Activated CD8-positive, alpha-beta memory T cell treated with anti-CD3 and anti-CD28 coated beads, Interleukin-2, amount 10 ng/mL, durations not matched to agents 7 days and 5 days (primary cell): ENCODE data around the gene MEX3A. TPM values are rescaled to one million over a fixed set of nuclear protein-coding genes. Genes with fewer than 3 reads are reported as not detected.

ENCODE experiments used
- ATAC-seq: fragments of 150-1000 bp; cut with Tn5 transposase; one replicate; pipeline ENCODE4 v1.10.0; 2021; ENCODE audit warnings: moderate library complexity
- CTCF ChIA-PET: fragments of 350-600 bp; sonication (Branson Sonifier 250); formaldehyde crosslinking; loops from one replicate; lab custom pipeline; 2021; ENCODE audit warnings: antibody characterized with exemption; lab: Charles Lee
- DNase-seq: peaks from one replicate; pipeline ENCODE4 v3.0.0-alpha.2; 2020
- H3K27ac Mint-ChIP-seq: one replicate; pipeline ENCODE4 v1.8.0; 2021; ENCODE audit warnings: mild to moderate bottlenecking, mixed read lengths
- H3K27me3 Mint-ChIP-seq: one replicate; pipeline ENCODE4 v1.8.0; 2021; ENCODE audit warnings: mixed read lengths
- H3K36me3 Mint-ChIP-seq: one replicate; pipeline ENCODE4 v1.8.0; 2021; ENCODE audit warnings: mild to moderate bottlenecking, mixed read lengths
- H3K4me1 Mint-ChIP-seq: one replicate; pipeline ENCODE4 v1.8.0; 2021; ENCODE audit warnings: mixed read lengths
- H3K4me3 Mint-ChIP-seq: one replicate; pipeline ENCODE4 v1.8.0; 2021; ENCODE audit warnings: mild to moderate bottlenecking, moderate library complexity, mixed read lengths
- H3K9me3 Mint-ChIP-seq: one replicate; pipeline ENCODE4 v1.8.0; 2022; ENCODE audit warnings: low read depth, mixed read lengths
- total RNA-seq, 2 experiments: library from RNA; stranded (reverse); gene quantifications; one replicate each; pipeline ENCODE4 v1.2.3, GENCODE V29; 2021

MEX3A gene
- total RNA-seq, 2 experiments from 2014 or later = 0.06 to 0.56 TPM

DNA sequence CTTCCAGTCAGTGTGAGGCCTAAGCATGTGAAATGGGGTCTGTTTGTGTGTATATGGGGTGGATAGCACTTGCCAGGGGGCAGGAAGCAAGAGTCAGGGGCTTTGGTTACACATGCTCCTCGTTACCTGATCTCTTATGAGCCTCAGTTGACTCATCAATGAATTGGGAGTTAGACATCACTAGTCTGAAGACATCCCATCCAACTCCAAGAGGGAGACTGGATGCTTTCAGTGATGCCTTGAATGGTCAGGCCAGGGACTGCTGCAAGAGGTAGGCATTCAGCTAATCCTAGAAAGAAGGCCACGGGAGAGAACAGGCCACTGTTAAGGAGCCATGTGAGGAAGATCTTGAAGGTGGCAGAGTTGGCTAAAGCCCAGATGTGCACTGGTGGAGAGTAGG is 15.0 kb downstream of the MEX3A start:
- no peak overlapping the region for H3K27ac Mint-ChIP-seq
- peaks cover 18% of the 10 kb centered on the region for H3K4me1 Mint-ChIP-seq
- DNase-seq = no peak
- peaks cover 9% of the 10 kb centered on the region for H3K27me3 Mint-ChIP-seq
- H3K4me3 Mint-ChIP-seq = no peak overlapping the region
- no peaks in the 10 kb centered on the region for H3K36me3 Mint-ChIP-seq
- no peaks in the 10 kb centered on the region for H3K9me3 Mint-ChIP-seq
- ATAC-seq = no peak
- CTCF ChIA-PET = interaction anchor here (0.8 to 3.9 kb wide), 13 partner anchors 10 to 179 kb away, joined by 3 to 24 read pairs (median 5); partner anchors contain the start of genes KHDC4, LAMTOR2 and UBQLN4

DNA sequence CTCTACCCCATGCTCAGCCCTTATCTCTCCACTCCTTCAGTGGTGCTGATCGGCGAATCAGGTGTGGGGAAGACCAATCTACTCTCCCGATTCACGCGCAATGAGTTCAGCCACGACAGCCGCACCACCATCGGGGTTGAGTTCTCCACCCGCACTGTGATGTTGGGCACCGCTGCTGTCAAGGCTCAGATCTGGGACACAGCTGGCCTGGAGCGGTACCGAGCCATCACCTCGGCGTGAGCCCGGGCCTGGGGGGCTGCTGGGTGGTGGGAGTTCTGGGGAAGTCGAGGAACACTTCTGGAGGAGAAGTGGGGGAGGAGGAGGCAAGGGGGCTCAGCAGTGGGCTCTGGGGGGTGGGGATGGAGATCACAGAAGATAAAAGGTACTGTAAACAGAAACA is 16.4 kb downstream of the MEX3A start:
- H3K4me3 Mint-ChIP-seq = no peak overlapping the region
- no peaks in the 10 kb centered on the region for H3K36me3 Mint-ChIP-seq
- H3K27me3 Mint-ChIP-seq = no peaks in the 10 kb centered on the region
- DNase-seq (no peak), ATAC-seq (no peak)
- no peak overlapping the region for H3K27ac Mint-ChIP-seq
- peaks cover 18% of the 10 kb centered on the region for H3K4me1 Mint-ChIP-seq
- CTCF ChIA-PET = interaction anchor here (0.6 to 3.9 kb wide), 52 partner anchors 8 to 815 kb away, joined by 3 to 24 read pairs (median 5); partner anchors contain the start of genes ARHGEF2, KHDC4, LAMTOR2 and LMNA
- H3K9me3 Mint-ChIP-seq = no peaks in the 10 kb centered on the region

DNA sequence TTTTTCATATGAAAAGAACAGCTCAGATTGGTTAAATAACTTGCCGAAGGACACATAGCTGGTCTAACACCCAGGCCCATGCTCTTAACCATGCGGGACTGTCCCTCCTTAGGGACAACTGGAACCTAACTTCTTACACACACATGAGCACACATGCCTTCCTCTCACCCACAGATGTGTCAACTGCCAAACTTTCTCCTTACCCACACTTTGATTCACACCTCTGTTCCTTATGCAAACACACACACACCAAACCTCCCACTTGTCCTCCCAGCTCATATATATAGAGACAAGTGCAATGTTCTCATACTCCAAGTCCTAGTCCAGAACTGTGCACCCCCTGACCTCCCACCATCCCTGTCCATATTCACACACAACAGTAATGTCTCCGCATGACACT is 17.1 kb downstream of the MEX3A start:
- DNase-seq (no peak), ATAC-seq (no peak)
- CTCF ChIA-PET = interaction anchor here (1.2 to 3.9 kb wide), 13 partner anchors 17 to 320 kb away, joined by 3 to 22 read pairs (median 9); partner anchors contain the start of genes KHDC4, LMNA, MEX3A and SSR2
- Mint-ChIP-seq H3K4me1 (peaks cover 18% of the 10 kb centered on the region), H3K4me3 (no peak overlapping the region), H3K27me3 (no peaks in the 10 kb centered on the region), H3K9me3 (no peaks in the 10 kb centered on the region), H3K27ac (peak overlapping the region; percentile 2), H3K36me3 (no peaks in the 10 kb centered on the region)

DNA sequence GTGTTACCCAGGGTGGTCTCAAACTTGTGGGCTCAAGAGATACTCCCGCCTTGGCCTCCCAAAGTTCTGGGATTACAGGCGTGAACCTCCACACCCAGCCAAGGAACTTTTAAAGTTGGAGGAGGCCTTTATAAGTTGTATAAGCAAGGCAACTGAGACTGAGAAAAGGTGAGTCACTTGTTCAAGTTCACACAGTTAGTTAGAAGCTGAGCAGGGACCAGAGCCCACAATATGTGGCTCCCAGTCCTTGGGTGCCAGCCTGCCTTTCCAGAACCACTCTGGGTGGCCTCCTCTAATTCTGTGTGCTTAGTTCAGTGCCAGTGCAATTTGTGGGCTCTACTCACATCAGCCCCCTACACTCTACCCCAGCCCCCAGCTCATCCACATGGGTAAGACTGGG is 17.6 kb downstream of the MEX3A start:
- DNase-seq (no peak), ATAC-seq (no peak)
- H3K9me3 Mint-ChIP-seq = no peaks in the 10 kb centered on the region
- CTCF ChIA-PET = interaction anchor here (0.9 to 3.9 kb wide), 7 partner anchors 18 to 127 kb away, joined by 3 to 22 read pairs (median 4); partner anchors contain the start of genes MEX3A and SSR2
- H3K27ac Mint-ChIP-seq = no peak overlapping the region
- H3K4me1 Mint-ChIP-seq = peaks cover 18% of the 10 kb centered on the region
- H3K27me3 Mint-ChIP-seq = no peaks in the 10 kb centered on the region
- H3K36me3 Mint-ChIP-seq = no peaks in the 10 kb centered on the region
- no peak overlapping the region for H3K4me3 Mint-ChIP-seq

DNA sequence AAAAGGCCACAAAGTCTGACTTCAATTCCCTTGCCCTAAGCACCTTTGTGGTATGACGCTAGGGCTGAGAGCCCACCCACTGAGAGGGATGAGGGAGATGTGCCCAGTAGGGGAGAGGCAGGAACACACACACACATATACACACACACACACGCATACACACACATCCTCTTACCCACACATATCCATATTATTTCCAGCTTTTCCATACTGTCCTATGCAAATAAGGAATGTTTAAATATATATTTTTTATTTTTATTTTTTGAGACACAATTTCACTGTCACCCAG is 18.3 kb downstream of the MEX3A start:
- no peaks in the 10 kb centered on the region for H3K36me3 Mint-ChIP-seq
- DNase-seq (no peak), ATAC-seq (no peak)
- H3K27me3 Mint-ChIP-seq = no peaks in the 10 kb centered on the region
- H3K9me3 Mint-ChIP-seq = no peaks in the 10 kb centered on the region
- CTCF ChIA-PET = interaction anchor here (0.9 to 3.1 kb wide), 5 partner anchors 28 to 118 kb away, joined by 3 to 22 read pairs (median 3); partner anchors contain the start of gene SSR2
- H3K4me3 Mint-ChIP-seq = no peak overlapping the region
- H3K27ac Mint-ChIP-seq = no peak overlapping the region
- peaks cover 18% of the 10 kb centered on the region for H3K4me1 Mint-ChIP-seq

DNA sequence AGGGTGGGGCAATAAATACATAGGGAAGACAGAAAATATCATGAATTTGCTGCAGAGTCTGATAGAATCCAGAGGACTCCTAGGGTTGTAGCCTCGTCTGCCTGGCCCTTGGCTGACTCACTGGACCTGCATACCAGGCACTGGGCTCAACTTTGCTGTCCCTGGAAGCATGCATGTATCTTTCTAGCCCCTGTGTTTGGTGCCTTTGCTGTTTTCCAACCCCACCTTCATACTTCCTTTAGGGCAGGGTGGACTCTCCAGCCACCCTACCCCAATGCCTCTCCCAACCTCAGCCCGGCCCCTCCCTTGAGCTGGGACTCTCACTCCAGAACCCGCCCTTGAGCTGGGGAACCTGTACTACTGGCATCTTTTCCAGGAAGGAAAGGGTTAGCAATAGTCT is 20.1 kb downstream of the MEX3A start:
- H3K4me1 Mint-ChIP-seq = peaks cover 19% of the 10 kb centered on the region
- ATAC-seq = no peak
- CTCF ChIA-PET = no interaction called here

DNA sequence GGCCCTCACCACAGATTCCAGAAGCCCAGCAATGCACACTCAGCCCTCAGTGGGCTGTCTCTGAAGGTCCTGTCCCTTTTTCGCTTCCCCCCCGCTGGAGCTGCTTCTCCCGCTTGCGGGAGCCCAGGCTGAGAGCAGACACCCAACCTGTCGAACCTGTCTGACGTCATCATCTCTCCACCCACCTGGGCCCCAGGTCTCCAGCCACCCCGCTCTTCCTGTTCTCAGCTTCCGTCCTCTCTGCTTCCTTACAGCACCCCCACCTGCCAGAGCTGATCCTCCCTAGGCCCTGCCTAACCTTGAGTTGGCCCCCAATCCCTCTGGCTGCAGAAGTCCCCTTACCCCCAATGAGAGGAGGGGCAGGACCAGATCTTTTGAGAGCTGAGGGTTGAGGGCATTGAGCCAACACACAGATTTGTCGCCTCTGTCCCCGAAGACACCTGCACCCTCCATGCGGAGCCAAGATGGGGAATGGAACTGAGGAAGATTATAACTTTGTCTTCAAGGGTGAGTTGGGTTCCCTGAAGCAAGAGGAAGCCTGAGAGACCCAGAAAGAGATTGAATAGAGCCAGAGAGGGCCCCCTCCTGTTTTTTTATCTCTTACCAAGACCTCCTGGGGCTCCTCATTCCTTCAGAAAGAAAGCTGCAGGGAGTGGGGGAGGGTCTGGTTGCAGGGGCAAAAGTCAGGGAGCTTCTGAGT is 21.2 kb downstream of the MEX3A start, which contains the start of gene RAB25:
Gene RAB25 (plus strand): TSS at position 224 of the 700 bp plus-strand sequence. CDS start 241 bp downstream, at position 465.
- DNase-seq (no peak), ATAC-seq (no peak)
- no peak within 1 kb of the TSS for H3K4me3 Mint-ChIP-seq
- H3K4me1 Mint-ChIP-seq = peaks cover 17% of the 10 kb centered on the region
- H3K36me3 Mint-ChIP-seq = peaks cover 9% of the 10 kb centered on the region
- no peaks in the 10 kb centered on the region for H3K27me3 Mint-ChIP-seq
- H3K9me3 Mint-ChIP-seq = no peaks in the 10 kb centered on the region
- H3K27ac Mint-ChIP-seq = no peak within 1 kb of the TSS
- CTCF ChIA-PET = interaction anchor here (1.6 kb wide), 1 partner anchor 30 kb away, joined by 6 read pairs; no protein-coding TSS in a partner anchor

More for the DNA sequence above, 20.1 kb downstream of the MEX3A start:
- Mint-ChIP-seq H3K36me3 (peaks cover 4% of the 10 kb centered on the region), H3K27ac (no peak overlapping the region), H3K4me3 (no peak overlapping the region), H3K9me3 (no peaks in the 10 kb centered on the region), H3K27me3 (no peaks in the 10 kb centered on the region)
- no peak for DNase-seq

DNA sequence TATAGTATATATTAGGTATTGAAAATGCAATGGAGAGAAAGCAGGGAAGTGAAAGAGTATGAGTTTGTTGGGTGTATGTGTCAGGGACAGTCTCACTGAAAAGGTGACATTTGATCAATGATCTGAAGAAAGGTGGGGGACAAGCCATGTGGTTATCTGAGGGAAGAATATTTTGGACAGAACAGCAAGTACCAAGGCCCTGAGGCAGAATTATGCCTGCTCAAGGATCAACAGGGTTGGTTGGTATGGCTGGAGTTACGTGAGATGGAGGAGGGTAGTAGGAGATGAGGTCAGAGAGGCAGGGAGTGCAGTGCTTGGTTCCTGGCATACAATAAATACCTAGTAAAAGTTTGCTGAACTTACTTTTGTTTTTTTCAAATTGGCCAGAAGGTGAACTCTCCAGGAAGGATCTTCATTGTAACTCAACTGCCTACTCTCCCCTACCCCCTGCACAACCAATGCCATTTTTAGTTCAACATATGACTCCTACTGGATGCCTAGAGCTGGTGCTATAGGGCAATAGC is 25.9 kb downstream of the MEX3A start:
- Mint-ChIP-seq H3K27ac (no peak overlapping the region), H3K27me3 (no peaks in the 10 kb centered on the region), H3K9me3 (no peaks in the 10 kb centered on the region), H3K4me1 (peaks cover 29% of the 10 kb centered on the region), H3K4me3 (no peak overlapping the region), H3K36me3 (peaks cover 9% of the 10 kb centered on the region)
- no peak for DNase-seq
- ATAC-seq = no peak
- CTCF ChIA-PET = interaction anchor here (1.3 to 2.9 kb wide), 2 partner anchors 10 to 119 kb away, joined by 3 to 15 read pairs; no protein-coding TSS in a partner anchor

DNA sequence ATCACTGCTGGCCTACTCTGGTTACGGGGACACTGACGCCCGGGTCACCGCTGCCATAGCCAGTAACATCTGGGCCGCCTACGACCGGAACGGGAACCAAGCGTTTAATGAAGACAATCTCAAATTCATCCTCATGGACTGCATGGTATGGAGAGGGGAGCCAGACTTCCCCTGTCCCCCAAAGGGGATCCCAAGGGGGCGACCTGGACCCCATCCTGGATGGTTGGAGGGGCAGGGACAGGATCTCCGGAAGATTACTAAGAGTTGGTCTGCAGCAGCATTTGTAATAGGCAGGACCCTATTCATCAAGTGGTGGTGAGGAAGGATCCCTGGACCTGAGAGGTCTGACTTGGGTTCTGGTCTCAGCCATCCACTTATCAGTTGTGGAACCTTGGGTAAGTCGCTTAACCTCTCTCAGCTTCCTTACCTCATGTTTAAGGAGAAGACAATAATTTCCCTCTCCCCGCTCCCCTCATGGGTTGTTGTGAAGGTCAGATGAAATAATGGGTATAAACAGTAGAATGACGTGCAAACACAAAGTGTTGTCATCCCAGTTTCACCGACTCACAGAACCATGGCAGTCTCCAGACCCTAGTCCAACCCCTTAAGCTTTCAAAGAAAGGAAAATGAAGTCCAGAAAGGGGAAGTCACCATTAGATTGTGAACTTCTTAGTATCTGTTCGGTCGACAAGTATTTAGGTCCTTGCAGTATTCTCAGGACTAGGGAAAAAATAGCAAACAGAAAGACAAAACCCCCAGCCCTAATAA is 26.8 kb downstream of the MEX3A start:
- no peak for DNase-seq
- Mint-ChIP-seq H3K9me3 (no peaks in the 10 kb centered on the region), H3K27ac (peak overlapping the region; percentile 85), H3K4me3 (peak overlapping the region; percentile 96), H3K36me3 (peaks cover 9% of the 10 kb centered on the region), H3K27me3 (no peaks in the 10 kb centered on the region), H3K4me1 (peaks cover 29% of the 10 kb centered on the region)
- CTCF ChIA-PET = interaction anchor here (0.9 to 1.3 kb wide), 2 partner anchors 37 to 118 kb away, joined by 3 read pairs; no protein-coding TSS in a partner anchor
- ATAC-seq = no peak

DNA sequence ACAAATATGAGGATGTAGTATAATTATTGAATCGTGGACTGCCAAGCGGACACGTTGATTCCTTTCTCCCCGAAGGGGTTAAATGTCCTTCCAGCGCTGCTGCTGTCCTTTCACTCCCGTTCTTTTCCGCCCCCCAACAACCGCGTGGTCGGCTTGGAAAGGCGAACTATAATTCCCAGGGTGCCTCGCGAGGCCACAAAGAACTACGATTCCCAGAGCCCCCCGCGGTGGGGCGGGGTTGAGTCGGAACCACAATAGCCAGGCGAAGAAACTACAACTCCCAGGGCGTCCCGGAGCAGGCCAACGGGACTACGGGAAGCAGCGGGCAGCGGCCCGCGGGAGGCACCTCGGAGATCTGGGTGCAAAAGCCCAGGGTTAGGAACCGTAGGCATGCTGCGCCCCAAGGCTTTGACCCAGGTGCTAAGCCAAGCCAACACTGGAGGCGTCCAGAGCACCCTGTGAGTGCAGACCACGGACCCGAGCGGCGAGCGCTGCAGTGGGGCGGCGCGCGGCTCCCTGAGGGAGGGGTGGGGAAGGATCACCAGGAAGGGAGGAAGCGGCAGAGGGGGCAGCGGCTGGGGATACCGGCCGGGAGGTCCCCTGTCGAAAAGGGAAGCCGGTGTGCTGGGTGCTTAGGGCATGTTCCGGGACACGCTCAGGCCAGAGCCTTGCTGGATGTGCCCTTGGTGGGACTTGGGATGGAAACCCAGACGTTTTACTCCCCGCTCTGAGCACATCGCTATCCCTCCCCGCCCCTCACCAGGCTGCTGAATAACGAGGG is 27.6 kb downstream of the MEX3A start, which contains the start of gene LAMTOR2:
Gene LAMTOR2 (plus strand): TSS at position 283 of the 781 bp plus-strand sequence. CDS start 108 bp downstream, at position 391.
- Mint-ChIP-seq H3K9me3 (no peaks in the 10 kb centered on the region), H3K27me3 (no peaks in the 10 kb centered on the region), H3K4me1 (peaks cover 29% of the 10 kb centered on the region), H3K4me3 (peak within 1 kb of the TSS; percentile 96), H3K27ac (peak within 1 kb of the TSS; percentile 85), H3K36me3 (peaks cover 9% of the 10 kb centered on the region)
- ATAC-seq = peak; percentile 80
- CTCF ChIA-PET = interaction anchor here (0.9 to 2.3 kb wide), 4 partner anchors 12 to 158 kb away, joined by 3 to 9 read pairs (median 4); partner anchors contain the start of gene PMF1
- peak; percentile 98 for DNase-seq

DNA sequence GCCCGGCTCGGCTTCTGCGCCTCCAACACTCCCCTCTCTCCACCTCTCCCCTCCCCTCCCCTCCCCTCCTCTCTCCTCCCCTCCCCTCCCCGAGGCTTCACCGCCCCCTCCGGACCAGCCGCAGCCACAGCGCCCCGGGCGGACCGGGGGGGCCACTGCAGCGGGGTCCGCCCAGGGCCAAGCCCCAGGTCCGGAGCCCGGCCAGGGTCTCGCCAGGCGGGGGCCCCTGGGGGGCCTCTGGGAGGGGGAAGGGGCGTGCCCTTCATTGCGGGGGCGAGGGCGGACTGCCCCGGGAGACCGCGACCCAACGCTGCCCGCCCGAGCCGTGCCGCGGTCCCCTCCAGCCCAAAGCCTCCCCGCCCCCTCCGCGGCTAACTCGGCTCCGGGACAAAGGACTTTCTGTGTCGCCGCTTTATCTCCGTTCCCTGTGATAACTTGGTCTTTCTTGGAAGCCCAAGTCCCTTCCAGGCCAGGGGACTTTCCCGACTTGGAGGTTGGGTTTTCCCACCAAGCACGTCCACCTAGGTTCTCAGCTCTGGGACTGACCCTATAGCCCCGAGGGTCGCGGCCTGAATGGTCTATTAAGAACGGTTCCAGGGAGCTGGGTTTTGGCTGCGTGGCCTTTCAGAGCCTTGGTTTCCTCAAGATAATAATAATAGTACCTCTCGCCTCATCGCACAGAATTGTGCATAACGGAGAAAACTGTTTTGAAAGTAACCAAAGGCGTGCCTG is 28.3 kb downstream of the MEX3A start, which contains the start of gene UBQLN4:
Gene UBQLN4 (minus strand): TSS at position 31 of the 732 bp plus-strand sequence. CDS start 97 bp downstream, outside the sequence.
- H3K4me1 Mint-ChIP-seq = peaks cover 29% of the 10 kb centered on the region
- no peaks in the 10 kb centered on the region for H3K27me3 Mint-ChIP-seq
- H3K9me3 Mint-ChIP-seq = no peaks in the 10 kb centered on the region
- H3K27ac Mint-ChIP-seq = peak within 1 kb of the TSS; percentile 86
- peak; percentile 91 for DNase-seq
- H3K4me3 Mint-ChIP-seq = peak within 1 kb of the TSS; percentile 96
- CTCF ChIA-PET = interaction anchor here (1.0 to 2.3 kb wide), 7 partner anchors 13 to 803 kb away, joined by 3 to 9 read pairs (median 4); partner anchors contain the start of genes PMF1 and SSR2
- peaks cover 9% of the 10 kb centered on the region for H3K36me3 Mint-ChIP-seq
- peak; percentile 60 for ATAC-seq
